Loucy (cell line): ENCODE data around the gene AGRN.

Experiments used
- CTCF ChIP-seq: fragments of 200-600 bp; sonication (generic); conservative IDR thresholded peaks from 2 replicates; pipeline ENCODE4 v1.5.1; 2014; ENCODE audit warnings: mild to moderate bottlenecking, antibody characterized with exemption, low read length
- EZH2phosphoT487 ChIP-seq: fragments of 200-600 bp; IDR thresholded peaks from 2 replicates; pipeline ENCODE4 v1.6.1; 2018; ENCODE audit warnings: antibody characterized with exemption, mild to moderate bottlenecking, moderate library complexity, borderline replicate concordance

- TF ChIP-seq CTCF: no peak
- no peak for TF ChIP-seq EZH2phosphoT487
Measured at GRCh38 chr1:995665-996633, 24.0 kb upstream of the AGRN start.
